ENCODE results near the gene RBCK1.

RBCK1 gene

GRCh38 chr20:407953-408842 lies at the start of gene RBCK1:
TSS of gene RBCK1 (plus strand) at chr20:408299. CDS start at chr20:408758, 459 bp downstream.
- TF ChIP-seq, protein P1, sequence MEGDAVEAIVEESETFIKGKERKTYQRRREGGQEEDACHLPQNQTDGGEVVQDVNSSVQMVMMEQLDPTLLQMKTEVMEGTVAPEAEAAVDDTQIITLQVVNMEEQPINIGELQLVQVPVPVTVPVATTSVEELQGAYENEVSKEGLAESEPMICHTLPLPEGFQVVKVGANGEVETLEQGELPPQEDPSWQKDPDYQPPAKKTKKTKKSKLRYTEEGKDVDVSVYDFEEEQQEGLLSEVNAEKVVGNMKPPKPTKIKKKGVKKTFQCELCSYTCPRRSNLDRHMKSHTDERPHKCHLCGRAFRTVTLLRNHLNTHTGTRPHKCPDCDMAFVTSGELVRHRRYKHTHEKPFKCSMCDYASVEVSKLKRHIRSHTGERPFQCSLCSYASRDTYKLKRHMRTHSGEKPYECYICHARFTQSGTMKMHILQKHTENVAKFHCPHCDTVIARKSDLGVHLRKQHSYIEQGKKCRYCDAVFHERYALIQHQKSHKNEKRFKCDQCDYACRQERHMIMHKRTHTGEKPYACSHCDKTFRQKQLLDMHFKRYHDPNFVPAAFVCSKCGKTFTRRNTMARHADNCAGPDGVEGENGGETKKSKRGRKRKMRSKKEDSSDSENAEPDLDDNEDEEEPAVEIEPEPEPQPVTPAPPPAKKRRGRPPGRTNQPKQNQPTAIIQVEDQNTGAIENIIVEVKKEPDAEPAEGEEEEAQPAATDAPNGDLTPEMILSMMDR (conservative IDR thresholded peaks at IDR 0.05; ENCODE audit: low read length): no peak
- TF ChIP-seq EZH2phosphoT487 (IDR thresholded peaks at IDR 0.05; ENCODE audit: borderline replicate concordance): no peak
- Histone ChIP-seq H3K9me3 (ENCODE audit: insufficient read depth, low read depth, low read length) (no peaks in the 10 kb centered on the region), H3K27me3 (ENCODE audit: insufficient read depth, low read length, poor library complexity, severe bottlenecking) (no peaks in the 10 kb centered on the region), H3K9me2 (replicated peaks; ENCODE audit: low read depth, low read length) (no peaks in the 10 kb centered on the region), H3K4me1 (ENCODE audit: insufficient read depth, low read length, poor library complexity, severe bottlenecking) (peaks cover 32% of the 10 kb centered on the region), H3K4me2 (ENCODE audit: low read depth, low read length, poor library complexity, severe bottlenecking) (peak within 1 kb of the TSS; percentile 92), H2AFZ (ENCODE audit: low read length) (peak within 1 kb of the TSS; percentile 89), H3K36me3 (ENCODE audit: insufficient read depth, low read length) (no peaks in the 10 kb centered on the region), H4K20me1 (ENCODE audit: insufficient read depth, low read length, poor library complexity, severe bottlenecking) (peaks cover 5% of the 10 kb centered on the region), H3K79me2 (ENCODE audit: insufficient read depth, low read length) (peaks cover 50% of the 10 kb centered on the region), H3K9ac (ENCODE audit: low read depth, low read length, poor library complexity, severe bottlenecking) (peak within 1 kb of the TSS; percentile 96), H3F3A (ENCODE audit: low read depth) (no peaks in the 10 kb centered on the region), H3K4me3 (ENCODE audit: low read length, poor library complexity, severe bottlenecking) (peak within 1 kb of the TSS; percentile 86)

DNA sequence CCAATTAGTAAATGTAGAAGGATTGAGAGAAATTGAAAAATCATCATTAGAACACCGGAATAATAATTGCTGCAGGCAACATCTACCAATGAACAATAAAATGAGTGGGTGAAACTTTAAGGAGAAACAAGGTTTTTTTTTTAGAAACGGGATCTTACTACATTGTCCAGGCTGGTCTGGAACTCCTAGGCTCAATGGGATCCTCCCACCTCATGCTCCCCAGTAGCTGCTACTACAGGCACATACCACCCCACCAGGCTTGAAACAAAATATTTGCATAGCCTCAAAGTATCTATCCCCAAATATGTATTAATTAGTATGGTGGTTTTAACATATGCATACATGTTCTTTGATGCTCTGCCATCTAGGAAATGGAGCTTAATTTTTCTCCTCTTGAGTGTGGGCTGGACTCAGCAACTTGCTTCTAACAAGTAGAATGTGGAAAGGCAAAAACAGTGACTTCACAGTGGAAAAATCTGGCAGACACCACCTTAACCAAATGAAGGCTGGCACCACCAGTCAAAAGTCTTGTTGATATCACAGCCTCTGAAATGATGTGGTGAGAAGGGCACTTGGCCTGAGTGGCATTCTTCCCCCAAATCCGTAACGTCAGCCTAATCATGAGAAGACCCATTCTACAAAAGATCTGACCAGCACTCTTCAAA lies 49.1 kb upstream of the RBCK1 start:
- H3K9me3 ChIP-seq (ENCODE audit: insufficient read depth, low read depth, low read length): no peaks in the 10 kb centered on the region
- no peaks in the 10 kb centered on the region for H3K27me3 ChIP-seq (ENCODE audit: insufficient read depth, low read length, poor library complexity, severe bottlenecking)
- H3K36me3 ChIP-seq (ENCODE audit: insufficient read depth, low read length): no peaks in the 10 kb centered on the region
- H3K4me3 ChIP-seq (ENCODE audit: low read length, poor library complexity, severe bottlenecking): no peak overlapping the region
- H4K20me1 ChIP-seq (ENCODE audit: insufficient read depth, low read length, poor library complexity, severe bottlenecking): no peaks in the 10 kb centered on the region
- H3K9me2 ChIP-seq (replicated peaks; ENCODE audit: low read depth, low read length): no peaks in the 10 kb centered on the region
- TF ChIP-seq, protein P1 (conservative IDR thresholded peaks at IDR 0.05; ENCODE audit: low read length): no peak
- no peak for TF ChIP-seq EZH2phosphoT487 (IDR thresholded peaks at IDR 0.05; ENCODE audit: borderline replicate concordance)
- no peaks in the 10 kb centered on the region for H3K79me2 ChIP-seq (ENCODE audit: insufficient read depth, low read length)
- no peak overlapping the region for H3K9ac ChIP-seq (ENCODE audit: low read depth, low read length, poor library complexity, severe bottlenecking)
- no peak overlapping the region for H2AFZ ChIP-seq (ENCODE audit: low read length)
- H3F3A ChIP-seq (ENCODE audit: low read depth): no peaks in the 10 kb centered on the region
- no peaks in the 10 kb centered on the region for H3K4me1 ChIP-seq (ENCODE audit: insufficient read depth, low read length, poor library complexity, severe bottlenecking)
- H3K4me2 ChIP-seq (ENCODE audit: low read depth, low read length, poor library complexity, severe bottlenecking): no peak overlapping the region

- H3K4me1 ChIP-seq (ENCODE audit: insufficient read depth, low read length, poor library complexity, severe bottlenecking): peaks cover 14% of the 10 kb centered on the region
- no peaks in the 10 kb centered on the region for H4K20me1 ChIP-seq (ENCODE audit: insufficient read depth, low read length, poor library complexity, severe bottlenecking)
- no peaks in the 10 kb centered on the region for H3K9me2 ChIP-seq (replicated peaks; ENCODE audit: low read depth, low read length)
- H3K79me2 ChIP-seq (ENCODE audit: insufficient read depth, low read length): no peaks in the 10 kb centered on the region
- no peak overlapping the region for H3K9ac ChIP-seq (ENCODE audit: low read depth, low read length, poor library complexity, severe bottlenecking)
- H2AFZ ChIP-seq (ENCODE audit: low read length): no peak overlapping the region
- no peak overlapping the region for H3K4me3 ChIP-seq (ENCODE audit: low read length, poor library complexity, severe bottlenecking)
- no peaks in the 10 kb centered on the region for H3K9me3 ChIP-seq (ENCODE audit: insufficient read depth, low read depth, low read length)
- H3K4me2 ChIP-seq (ENCODE audit: low read depth, low read length, poor library complexity, severe bottlenecking): no peak overlapping the region
- no peaks in the 10 kb centered on the region for H3K27me3 ChIP-seq (ENCODE audit: insufficient read depth, low read length, poor library complexity, severe bottlenecking)
- TF ChIP-seq, protein P1 (conservative IDR thresholded peaks at IDR 0.05; ENCODE audit: low read length): no peak
- TF ChIP-seq EZH2phosphoT487 (IDR thresholded peaks at IDR 0.05; ENCODE audit: borderline replicate concordance): no peak
- no peaks in the 10 kb centered on the region for H3F3A ChIP-seq (ENCODE audit: low read depth)
- no peaks in the 10 kb centered on the region for H3K36me3 ChIP-seq (ENCODE audit: insufficient read depth, low read length)
These were observed 46.5 kb upstream of the RBCK1 start for GRCh38 chr20:361561-361960.
